NCI-H510A (cell line): ENCODE results near the gene CENPB.
A peak's percentile ranks its signal among the peaks of the same experiment; 100 is the strongest.

Experiments
- DNase-seq: peaks from one replicate; lab custom pipeline; 2025; lab: John Stamatoyannopoulos, UW

The CENPB gene

DNA sequence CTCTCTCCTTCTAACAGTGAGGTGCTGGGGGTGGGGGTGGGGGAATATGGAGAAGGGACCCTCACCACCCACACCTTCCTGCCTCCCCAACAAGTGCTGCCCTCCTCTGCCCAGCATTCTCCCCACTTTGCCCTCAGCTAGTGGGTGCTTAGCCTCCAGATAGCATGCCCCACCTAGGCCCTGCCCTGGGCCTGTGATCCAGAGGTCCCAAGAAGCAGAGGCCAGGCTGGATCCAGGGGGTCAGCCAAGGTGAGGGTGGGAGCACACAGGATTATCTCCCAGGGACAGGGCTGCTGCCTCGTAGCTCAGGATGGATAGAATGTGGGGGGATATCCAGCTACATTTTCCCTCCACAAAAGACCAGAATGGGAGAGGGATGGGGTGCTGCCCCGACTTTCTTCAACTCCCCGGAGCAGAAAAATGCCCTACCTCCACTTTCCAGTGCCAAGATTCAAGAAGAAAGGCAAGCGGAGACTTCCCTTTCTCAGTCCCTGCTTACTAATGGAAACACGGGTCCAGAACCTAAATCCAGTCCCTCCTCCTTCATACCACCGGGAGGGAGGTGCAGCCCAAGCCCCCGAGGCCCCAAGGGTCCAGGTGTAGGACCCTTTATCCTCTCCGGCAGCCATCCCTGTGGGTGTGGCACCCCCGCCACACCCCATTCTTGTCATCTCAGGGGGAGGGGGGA lies 20.0 kb downstream of the CENPB start:
- no peak for DNase-seq

DNA sequence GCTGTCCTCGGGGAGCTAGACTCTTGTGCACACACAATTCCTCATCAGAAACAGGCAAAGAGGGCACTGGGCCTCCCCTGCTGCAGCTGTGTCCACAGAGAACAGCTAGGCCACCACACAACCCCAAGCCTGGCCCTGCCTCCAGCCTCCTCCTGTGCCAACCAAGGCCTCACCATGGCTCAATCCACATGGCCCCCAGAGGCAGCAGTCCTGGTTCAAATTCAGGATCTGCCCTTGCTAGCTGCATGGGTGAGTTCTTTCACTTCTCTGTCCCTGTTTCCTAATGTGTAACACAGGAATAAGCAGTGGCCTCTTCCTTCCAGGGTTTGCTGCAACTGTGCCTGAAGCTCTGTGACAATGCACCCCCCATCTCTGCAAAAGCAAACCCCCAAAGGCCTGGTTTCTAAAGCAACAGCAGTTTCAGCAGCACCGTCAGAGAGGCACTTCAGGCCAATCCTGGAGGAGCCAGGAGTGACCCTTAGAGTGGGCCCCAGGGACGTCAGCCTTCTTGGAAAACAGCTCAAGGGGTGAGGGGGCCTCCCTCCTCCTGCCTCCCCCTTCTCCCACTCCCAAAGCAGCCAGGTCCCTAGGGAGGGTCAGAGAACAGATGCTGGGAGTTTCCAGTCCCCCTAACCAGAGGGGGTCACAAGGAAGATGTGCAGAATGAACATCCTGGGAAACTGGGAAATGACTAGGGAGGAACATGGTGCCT lies 21.2 kb downstream of the CENPB start:
- no peak for DNase-seq

DNA sequence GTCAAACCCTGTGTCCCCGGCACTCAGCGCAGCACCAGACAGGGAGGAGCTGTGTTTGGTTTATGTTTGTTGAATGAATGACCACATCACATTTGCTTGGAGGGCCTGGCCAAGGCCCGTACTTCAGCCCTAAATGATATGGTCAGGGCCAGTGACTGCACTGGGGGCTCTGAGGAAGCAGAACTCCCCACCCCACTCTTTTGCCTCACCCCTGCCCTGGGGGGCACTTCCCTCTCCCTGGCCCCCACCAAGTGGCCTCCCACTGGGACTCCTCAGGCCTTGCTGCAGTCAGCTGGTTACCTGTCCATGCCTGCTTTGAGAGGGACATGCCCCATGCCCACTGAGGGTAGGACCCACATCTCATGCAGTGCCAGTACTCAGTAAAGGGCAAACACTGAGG lies 21.9 kb downstream of the CENPB start:
- no peak for DNase-seq

DNA sequence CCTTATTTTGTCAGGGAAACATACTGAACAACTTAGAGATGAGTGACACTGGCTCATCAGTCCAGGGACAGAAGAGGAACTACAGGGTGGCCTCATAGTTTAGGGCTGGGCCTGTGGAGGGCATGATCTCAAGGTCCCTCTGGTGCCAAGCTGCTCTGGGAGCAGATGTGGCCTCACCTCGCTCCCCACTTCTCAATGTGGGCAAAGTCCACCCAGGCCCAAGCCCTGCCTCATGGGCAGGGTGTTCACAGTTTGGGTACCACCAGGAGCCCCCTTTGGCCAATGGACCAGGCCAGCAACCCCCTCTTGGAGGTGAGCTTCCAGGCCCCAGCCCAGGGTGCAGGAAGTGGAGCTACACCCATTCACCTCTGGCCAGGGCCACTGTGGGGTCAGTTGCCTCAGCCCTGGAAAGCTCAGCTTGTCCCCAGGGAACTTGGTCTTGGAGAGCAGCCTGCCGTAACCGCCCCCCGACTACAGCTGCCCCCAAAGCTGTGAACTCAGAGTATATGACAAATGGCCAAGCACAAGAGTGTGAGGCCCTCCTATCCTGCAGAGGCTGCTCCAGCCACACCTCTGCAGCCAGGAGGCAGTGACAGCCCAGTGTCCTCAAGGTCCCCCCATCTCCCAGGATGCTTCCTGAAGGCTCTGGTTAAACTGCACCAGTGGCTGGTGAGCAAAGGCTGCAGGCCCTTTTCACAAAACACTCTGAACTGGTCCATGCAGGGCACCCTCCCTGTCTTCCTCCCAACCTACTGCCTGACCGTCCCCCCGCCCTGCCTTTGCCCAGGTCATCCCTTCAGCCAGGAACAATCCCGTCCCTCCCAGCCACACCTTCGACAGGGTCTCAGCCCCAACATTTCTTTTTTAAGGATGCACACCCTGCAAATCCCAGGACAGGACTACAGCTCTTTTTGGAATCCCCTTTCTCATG lies 22.6 kb downstream of the CENPB start:
- DNase-seq = no peak

DNA sequence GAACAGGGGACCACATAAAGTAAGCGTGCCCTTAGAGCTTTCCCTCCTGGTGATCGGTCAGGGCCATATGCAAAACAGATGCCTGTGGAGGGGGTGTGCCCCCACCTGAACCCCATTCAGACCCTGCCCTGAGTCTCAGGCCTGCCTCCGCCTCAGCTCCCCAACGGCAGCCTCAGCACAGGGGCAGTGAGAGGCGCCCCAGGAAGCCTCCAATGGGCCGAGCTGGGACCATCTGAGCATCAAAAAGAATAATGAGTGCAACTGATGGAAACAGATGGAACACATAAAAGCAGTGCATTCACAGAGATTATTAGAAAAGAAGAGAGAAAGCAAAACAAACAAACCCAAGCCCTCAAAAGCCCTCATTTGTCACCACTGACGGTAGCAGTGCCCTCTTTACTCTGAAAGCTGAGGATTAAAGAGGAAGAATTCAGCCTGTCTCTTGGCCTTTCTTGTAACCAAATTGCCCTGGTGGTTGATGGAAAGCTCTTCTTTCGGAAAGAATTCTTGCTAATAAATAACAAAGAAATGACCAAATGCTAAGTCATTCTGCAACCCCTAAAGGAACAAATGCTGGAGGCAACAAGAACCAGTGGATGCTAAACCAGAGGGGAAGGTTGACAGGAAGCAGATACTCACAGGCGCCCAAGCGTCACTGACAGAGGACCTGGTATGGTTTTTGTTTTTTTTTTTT lies 25.7 kb downstream of the CENPB start:
- DNase-seq = no peak

DNA sequence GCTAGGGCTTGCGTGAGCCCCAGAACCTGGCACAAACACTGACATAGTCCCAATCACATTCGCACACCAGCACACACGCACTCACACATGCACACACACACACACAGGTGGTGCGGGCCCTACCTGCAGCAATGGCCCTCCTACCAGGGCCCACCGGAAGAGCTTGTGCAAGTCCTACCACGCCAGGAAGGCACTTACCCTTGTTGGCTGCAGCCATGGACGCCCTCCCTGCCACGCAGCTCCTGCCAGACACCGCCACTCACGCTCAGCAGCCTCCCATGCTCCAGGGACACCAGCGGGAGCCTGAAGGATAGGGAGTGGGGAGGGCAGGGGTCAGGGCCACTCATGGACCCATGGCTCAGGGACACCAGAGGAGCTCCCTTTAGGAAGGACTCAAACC lies 26.7 kb downstream of the CENPB start:
- no peak for DNase-seq

DNA sequence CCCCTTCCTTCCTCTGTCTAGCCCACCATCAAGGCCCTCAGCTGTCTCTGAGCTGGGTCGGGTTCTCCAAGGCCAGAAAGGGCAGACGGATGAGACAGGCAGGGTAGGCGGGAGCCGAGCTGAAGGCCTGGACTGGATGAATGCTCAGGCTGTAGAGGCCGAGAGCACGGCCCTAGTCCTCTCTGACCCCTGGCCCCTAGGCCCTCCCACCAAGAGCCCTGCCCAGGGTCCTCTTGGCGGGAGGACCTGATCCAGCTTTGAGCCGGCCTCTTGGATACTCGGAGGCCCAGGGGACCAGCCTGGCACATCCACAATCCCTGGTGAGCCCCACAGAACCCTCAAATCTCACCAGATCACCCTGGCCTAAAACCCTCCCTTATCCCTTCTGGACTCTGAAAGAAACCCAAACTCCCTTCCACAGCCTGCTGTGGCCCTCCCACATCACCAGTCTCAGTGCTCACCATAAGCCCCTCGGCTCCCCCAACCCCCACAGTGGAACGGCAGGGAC lies 27.2 kb downstream of the CENPB start:
- DNase-seq = no peak

DNA sequence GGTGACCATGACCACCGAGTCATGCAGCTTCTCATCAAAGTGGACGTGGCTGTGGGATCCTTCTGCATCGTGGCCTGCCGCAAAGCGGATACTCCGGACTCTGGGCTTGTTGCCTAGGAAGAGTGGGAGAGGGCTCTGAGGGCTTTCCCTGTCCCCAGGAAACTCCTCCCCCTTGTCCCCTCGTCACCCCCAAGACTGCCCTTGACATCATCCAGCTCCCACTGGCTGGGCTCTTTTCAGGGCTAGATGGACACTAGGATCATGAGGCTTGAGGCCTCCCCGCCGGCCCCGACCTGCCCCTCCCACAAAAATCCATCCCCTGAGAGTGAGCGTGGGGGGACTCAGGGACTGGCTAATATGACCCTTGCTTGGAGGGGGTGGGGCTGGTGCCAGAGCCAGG lies 28.0 kb downstream of the CENPB start:
- DNase-seq = no peak

DNA sequence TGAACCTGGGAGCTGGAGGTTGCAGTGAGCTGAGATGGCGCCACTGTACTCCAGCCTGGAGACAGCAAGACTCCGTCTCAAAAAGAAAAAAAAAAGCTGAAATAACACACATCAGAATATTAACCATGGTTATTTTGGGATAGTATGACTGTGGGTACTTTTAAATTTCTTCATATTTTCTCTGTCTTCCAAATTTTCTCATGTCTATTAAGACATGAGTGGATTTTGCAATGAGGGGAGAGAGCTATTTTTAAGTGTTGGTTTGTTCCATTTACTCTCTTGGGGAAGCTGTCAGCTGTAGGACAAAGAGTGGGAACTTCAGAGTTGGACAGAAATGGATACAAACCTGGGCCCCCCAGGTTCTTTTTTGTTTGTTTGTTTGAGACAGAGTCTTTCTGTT lies 29.3 kb downstream of the CENPB start:
- no peak for DNase-seq

DNA sequence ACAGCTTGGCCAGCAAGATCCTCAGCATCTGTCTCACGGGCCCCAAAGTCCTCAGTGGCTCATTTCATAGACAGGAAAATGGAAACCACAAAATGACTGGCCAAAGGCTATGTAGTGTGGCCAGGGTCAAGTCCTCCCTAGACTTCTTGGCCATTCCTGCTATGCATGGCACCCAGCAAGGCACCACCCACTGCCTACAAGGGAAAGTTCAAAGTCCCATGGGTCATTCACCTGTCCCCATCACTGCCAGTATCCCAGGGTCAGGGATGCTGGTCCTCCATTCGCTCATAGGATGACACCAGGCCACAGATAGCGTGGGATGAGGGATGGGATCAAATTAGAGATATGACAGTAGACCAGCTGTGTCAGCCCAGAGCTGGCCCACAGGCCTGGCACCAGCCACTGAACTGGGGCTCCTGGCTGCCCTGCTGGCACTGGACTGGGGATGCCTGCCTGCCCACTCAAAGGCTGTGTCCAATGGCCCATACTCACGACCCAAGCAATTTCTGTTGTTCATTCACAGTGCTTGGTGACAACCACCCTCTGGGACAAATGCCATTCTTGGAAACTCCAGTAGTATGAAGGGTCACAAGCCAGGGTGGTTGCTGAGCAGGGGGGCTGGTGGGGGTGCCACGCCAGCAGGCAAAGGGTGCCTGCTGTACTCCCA lies 30.6 kb downstream of the CENPB start:
- DNase-seq = no peak

DNA sequence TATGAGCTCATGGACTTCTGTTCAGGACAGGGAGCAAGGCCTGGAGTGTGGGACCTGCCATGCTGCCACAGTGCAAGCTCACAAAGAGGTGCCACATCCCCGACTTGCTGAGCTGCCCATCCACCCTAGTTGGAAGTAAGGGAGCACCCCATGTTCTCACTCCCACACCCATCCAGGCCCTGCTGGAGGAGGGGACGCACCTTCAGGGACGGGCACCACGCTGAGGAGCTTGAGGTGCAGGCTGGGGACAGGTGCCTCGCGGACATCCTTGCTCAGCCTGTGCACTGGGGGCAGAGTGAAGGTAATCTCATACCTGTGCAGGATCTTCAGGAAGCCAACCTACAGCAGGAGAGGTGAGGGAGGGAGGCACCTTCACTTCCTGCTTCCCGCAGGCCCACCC lies 31.3 kb downstream of the CENPB start:
- DNase-seq = no peak

DNA sequence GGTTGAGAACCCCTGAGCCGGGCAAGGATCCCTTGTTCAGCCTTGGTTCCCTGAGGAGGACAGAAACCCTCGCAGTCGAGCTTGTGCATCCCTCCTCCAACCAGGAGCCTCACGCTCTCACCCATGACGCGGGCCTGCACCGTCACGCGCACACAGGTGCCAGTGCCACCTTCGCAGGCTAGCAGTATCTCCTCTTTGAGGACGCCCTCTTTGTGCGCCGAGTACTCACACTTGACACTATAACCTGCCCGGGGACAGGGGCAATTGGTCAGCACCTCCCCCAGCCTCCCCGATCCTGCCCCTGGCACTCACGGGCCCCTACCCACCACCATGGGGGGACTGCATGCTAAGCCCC lies 32.3 kb downstream of the CENPB start:
- no peak for DNase-seq

DNA sequence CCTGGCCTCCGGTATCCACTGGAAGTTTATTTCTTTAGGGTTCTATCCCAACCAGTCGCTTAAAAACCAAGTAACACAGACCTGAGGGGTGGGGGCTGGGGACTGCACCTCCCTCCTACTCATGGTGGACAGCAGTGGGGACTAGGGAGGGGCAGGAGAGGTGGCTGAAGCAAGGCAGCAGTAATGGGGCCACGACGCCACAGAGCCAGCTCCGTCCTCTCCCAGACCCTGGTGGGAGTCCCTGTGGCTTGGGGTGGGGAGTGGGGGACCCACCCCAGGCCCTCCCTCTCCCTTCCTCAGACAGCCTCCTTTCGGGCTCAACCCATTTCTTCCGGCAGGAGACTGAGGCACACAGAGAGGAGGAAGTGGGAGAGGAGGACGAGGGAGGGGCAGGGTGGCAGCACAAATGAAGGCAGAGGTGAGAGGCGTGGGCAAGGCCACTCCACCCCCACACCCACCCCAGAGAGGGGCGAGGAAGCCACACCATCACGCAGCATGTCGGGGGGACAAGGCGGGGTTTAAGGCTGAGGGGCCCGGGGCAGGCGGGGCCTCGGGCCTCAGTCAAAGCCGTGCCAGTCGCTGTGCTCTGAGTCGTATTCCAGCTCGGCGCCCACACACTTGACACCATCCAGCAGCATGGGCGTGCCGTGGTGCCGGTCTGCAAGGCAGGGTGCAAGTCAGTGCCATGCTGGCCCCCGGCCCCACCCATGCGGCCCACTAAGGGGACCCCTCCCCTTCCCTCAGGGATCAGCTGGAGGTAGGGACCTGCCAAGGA lies 32.9 kb downstream of the CENPB start:
- no peak for DNase-seq

DNA sequence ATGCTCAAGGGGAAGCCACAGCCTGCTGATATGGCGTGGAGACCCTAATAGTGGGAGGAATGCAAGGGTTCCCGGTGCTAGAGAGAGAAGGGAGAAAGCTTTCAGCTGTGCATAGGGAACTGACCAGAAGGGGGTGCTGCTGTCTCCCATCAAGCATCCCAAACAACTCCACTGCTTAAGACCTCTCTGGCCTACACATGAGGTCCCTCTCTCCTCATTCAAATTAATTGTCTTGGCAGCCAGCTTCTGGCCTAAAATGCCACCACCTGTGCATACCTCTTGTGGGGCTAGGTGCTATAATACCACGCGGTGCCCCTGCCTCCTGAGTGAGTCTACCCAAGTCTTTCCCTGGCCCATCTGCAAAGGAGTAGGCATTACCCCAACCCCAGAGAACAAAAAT lies 33.4 kb downstream of the CENPB start:
- DNase-seq = peak; percentile 53

DNA sequence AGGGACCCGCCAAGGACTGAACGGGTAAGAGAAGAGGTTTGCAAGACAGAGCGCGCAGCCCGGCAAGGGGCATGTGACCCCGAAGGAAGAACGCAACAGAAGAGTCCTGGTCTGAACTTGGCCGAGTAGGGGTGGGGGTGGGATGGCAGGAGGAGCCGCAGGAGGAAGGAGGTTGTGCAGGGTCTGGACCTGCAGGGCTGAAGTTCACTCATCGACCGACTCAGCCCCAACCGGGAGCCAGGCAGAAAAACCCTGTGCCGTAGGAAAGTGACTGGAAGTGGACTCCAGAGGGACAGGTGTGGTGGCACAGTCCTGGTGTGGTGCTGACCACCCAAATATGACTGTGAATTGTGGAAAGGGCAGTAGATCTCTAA lies 34.2 kb downstream of the CENPB start:
- DNase-seq = no peak

DNA sequence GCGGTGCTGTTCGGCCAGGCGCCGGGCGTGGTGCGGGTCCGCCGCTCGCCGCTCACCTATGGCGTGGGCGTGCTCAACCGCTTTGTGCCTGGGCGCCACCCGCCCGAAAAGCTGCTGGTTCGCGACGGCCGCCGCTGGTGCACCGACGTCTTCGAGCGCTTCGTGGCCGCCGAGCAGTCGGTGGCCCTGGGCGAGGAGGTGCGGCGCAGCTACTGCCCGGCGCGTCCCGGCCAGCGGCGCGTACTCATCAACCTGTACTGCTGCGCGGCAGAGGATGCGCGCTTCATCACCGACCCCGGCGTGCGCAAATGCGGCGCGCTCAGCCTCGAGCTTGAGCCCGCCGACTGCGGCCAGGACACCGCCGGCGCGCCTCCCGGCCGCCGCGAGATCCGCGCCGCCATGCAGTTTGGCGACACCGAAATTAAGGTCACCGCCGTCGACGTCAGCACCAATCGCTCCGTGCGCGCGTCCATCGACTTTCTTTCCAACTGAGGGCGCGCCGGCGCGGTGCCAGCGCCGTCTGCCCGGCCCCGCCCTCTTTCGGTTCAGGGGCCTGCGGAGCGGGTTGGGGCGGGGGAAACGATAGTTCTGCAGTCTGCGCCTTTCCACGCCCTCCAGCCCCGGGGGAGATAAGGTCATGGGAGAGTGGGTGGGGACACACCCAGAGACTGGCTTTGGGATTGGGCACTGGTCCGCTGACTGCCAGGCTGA lies 34.7 kb downstream of the CENPB start:
- peak; percentile 91 for DNase-seq

DNA sequence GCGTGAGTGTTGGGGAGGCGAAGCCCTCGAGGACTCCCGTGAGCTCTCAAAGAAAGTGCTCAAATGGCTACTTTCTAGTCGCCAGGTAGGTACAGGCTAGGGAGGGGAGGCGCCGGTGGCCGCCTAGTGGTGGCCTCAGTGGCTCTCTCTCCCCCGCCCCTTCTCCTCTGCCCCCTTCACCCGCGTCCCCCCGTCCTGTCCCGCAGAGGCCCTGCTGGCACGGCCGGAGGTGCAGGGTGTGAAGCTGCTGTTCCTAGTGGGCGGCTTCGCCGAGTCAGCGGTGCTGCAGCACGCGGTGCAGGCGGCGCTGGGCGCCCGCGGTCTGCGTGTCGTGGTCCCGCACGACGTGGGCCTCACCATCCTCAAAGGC lies 35.2 kb downstream of the CENPB start:
- DNase-seq = no peak

DNA sequence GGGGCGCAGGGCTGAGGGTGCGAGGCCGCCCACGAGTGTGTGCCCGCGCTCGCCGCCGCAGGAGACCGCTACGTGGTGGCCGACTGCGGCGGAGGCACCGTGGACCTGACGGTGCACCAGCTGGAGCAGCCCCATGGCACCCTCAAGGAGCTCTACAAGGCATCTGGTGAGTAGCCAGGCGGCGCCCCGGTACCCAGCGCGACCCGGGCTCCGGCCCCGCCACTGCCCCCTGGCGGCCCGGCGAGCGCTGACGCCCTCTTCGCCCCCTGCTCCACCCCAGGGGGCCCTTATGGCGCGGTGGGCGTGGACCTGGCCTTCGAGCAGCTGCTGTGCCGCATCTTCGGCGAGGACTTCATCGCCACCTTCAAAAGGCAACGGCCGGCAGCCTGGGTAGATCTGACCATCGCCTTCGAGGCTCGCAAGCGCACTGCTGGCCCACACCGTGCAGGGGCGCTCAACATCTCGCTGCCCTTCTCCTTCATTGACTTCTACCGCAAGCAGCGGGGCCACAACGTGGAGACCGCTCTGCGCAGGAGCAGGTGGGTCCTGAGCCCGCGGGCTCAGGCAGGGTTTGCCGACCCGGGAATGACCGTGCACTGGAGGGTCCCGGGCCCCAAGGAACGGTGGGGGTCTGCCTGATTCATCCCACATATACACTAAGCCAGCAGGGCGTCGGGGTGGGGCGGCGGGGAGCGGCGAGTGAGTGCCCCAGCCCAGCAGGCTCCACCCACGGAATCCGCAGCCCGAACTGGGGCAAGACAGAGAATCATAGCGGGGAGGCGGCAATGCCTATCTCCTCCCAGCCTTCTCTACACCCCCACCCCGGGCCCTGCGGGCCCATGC lies 36.6 kb downstream of the CENPB start:
- DNase-seq = no peak

DNA sequence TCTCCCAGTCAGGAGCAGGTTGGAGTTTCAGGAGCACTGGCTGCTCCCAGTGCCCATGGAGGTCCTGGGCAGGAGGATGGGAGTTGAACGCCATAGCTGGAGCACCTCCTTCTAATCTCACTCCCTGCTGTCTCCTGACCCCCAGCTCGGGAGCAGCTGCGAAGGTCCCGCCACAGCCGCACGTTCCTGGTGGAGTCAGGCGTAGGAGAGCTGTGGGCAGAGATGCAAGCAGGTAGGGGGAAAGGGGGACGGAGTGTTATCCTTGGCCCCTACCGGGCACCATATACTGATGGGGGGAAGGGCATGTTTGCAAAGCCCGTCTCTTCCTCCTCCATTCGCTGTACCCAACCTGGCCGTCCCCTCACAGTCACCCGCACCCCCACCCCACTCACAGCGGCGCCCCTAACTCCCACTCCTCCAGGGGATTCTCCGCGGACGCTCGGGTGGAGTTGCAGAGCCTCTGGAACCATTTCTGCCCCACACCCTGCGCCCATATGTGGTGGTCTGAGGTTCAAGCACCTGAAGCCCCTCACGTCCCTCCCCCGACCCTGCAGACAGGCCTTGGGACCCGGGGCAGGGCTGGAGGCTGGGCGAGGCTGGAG lies 37.4 kb downstream of the CENPB start:
- DNase-seq = no peak
